ENCODE results near the gene GEMIN4. TPM values are rescaled to one million over a fixed set of nuclear protein-coding genes. Genes with fewer than 3 reads are reported as not detected.
A peak's percentile ranks its signal among the peaks of the same experiment; 100 is the strongest.

GEMIN4 gene
- total and polyA plus RNA-seq, 8 donors = 14.0 to 34.5 (median 31.7) TPM

DNA sequence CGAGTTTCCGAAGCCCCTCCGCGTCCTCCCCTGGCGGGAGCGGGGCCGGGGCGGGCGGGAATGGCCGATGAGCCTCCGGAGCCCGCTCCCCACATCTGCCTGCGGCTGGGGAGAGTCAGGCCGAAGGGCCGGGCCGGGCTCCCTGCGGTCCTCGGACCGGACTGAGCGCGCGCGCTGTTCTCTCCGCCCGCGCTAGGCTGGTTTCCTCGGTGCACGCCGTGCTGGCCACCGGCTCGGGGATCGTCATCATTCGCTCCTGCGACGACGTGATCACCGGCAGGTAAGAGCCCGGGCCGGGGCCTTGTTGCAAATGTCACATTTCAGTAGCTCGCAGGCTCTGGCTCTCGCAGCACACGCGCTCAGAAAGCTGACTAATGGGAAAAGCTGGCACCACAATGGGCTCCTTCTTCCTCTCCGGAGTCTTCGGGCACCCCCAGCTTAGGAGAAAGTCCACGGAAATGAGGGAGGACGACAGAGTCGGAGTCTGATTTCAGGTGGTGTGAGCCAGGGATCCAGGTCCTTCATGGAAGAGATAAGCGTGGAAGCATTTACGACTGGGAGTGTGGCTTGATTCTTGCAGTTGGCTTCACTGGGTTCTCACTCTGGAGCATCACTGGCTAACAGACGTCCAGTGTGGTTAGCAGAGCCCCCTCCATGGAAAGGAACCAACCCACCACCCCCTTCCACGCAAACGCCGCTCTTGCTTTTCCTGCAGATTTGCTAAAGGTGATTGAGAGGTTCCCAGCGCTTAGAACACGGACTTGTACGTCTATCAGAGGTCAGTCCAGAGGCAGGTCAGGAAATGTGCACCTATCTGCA, 19.0 kb downstream of the GEMIN4 start:
- Histone ChIP-seq H3K27me3 (peaks cover 0 to 24% of the 10 kb centered on the region in 2 donors), H3K36me3 (peaks cover 0 to 4% of the 10 kb centered on the region in 2 donors), H3K9me3 (no peaks in the 10 kb centered on the region), H3K4me3 (peak overlapping the region; percentile 72 to 80), H3K27ac (peak overlapping the region; percentile 71 to 75), H3K4me1 (peaks cover 0 to 21% of the 10 kb centered on the region in 2 donors)
- ATAC-seq (peak; percentile 55), DNase-seq (peak; percentile 30 to 86 (median 37))
- intact Hi-C loops (cut with DNase I) = no loop called here
- no peak for TF ChIP-seq CTCF (IDR thresholded peaks at IDR 0.05)

DNA sequence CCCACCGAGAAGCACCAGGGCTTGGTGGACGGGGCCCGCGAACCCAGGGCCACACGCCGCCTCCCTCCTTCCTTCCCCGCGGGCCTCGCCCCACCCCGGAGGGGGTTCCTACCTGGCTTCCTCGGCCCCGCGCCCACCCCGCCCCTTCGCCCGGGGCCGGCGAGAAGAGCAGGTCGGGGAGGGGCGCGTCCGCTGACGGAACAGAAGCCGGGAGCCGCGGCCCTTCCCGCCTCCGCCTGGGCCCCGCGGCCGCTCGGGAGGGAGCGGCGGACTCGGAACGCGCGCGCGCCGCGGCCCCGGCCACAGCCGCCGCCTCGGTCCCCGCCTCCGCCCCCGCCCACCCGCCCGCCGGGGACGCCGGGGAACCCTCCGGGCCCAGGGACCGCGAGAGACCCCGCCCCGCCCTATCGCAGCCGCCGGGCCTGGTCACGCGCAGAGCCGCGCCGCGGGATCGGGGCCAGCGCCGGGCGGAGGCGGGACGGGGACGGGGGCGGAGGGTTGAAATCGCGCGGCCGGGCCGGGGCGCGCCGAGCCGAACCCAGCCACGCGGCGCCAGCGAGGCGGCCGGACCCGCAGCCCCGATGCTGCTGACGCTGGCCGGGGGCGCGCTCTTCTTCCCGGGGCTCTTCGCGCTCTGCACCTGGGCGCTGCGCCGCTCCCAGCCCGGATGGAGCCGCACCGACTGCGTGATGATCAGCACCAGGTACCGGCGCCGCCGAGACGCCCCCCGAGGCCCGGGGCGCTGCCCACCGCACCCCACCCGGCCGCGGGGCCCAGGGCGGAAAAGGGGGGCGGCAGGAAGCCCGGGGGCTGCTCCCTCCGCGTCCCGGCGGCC, 19.8 kb downstream of the GEMIN4 start, which contains the start of gene TLCD3A:
TLCD3A (plus strand) TSS at position 530 of the 835 bp plus-strand sequence; CDS start at position 582, 52 bp downstream.
- ATAC-seq (peak; percentile 84), DNase-seq (peak; percentile 56 to 92 (median 78))
- peak within 1 kb of the TSS; percentile 72 to 80 for H3K4me3 ChIP-seq
- no peak for TF ChIP-seq CTCF (IDR thresholded peaks at IDR 0.05)
- H3K27ac ChIP-seq = peak within 1 kb of the TSS; percentile 71 to 75
- no peaks in the 10 kb centered on the region for H3K36me3 ChIP-seq
- peaks cover 0 to 24% of the 10 kb centered on the region in 2 donors for H3K27me3 ChIP-seq
- H3K4me1 ChIP-seq = peaks cover 0 to 21% of the 10 kb centered on the region in 2 donors
- H3K9me3 ChIP-seq = no peaks in the 10 kb centered on the region
- intact Hi-C loops (cut with DNase I) = no loop called here

- H3K9me3 ChIP-seq = no peaks in the 10 kb centered on the region
- peaks cover 0 to 22% of the 10 kb centered on the region in 2 donors for H3K4me1 ChIP-seq
- intact Hi-C loops (cut with DNase I) = no loop called here
- peaks cover 0 to 24% of the 10 kb centered on the region in 2 donors for H3K27me3 ChIP-seq
- ATAC-seq = peak; percentile 33
- no peak for TF ChIP-seq CTCF (IDR thresholded peaks at IDR 0.05)
- peak overlapping the region; percentile 33 to 58 for H3K27ac ChIP-seq
- no peak for DNase-seq
- no peaks in the 10 kb centered on the region for H3K36me3 ChIP-seq
- peak overlapping the region; percentile 68 to 72 for H3K4me3 ChIP-seq
Observed at GRCh38 chr17:731644-732066, 20.4 kb downstream of the GEMIN4 start.

DNA sequence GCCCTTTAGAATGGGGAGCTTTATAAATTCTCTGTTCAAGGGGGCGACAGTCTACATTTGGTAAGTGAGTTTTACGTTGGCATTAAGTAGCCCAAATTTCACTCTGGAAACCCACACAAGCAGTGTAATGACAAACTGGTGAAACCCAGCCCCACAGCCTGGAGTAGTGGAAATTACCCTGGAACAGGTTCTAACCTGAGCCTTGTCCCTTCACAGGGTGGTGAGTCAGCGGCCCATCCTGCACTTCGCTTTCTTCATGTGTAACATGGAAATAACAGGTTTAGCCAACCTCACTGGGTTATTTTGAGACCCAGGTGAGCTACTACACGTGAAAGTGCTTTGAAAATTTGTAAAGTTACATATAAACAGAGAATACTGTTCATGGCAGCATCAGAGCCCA, 23.2 kb downstream of the GEMIN4 start:
- no peaks in the 10 kb centered on the region for H3K9me3 ChIP-seq
- DNase-seq (no peak), ATAC-seq (no peak)
- no peak overlapping the region for H3K4me3 ChIP-seq
- intact Hi-C loops (cut with DNase I) = no loop called here
- TF ChIP-seq CTCF (IDR thresholded peaks at IDR 0.05) = no peak
- H3K27me3 ChIP-seq = peaks cover 0 to 24% of the 10 kb centered on the region in 2 donors
- H3K36me3 ChIP-seq = no peaks in the 10 kb centered on the region
- H3K27ac ChIP-seq = no peak overlapping the region
- H3K4me1 ChIP-seq = peaks cover 0 to 30% of the 10 kb centered on the region in 2 donors
